ENCODE measurements around the gene PTPA. TPM values are rescaled to one million over a fixed set of nuclear protein-coding genes. Genes with fewer than 3 reads are reported as not detected.
"Not testable (repeated sequence)": the region's sequence is repeated elsewhere in the genome, so short reads cannot be mapped to it uniquely, and the experiment has no call there.

Gene PTPA
- total and polyA plus RNA-seq, 2 of the 4 experiments (the other 2 are of a cell fraction): 124 to 149 TPM

DNA sequence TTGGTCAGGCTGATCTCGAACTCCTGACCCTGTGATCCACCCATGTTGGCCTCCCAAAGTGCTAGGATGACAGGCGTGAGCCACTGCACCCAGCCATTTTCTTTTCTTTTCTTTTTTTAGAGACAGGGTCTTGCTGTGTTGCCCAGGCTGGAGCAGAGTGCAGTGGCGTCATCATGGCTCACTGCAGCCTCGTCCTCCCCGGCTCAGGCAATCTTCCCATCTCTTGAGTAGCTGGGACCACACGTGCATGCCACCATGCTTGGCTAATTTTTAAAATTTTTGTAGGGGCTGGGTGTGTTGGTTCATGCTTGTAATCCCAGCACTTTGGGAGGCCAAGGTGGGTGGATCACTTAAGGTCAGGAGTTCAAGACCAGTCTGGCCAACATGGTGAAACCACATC, 85.8 kb downstream of the PTPA start:
- H4K91ac ChIP-seq (ENCODE audit: insufficient read depth, low read depth, low read length); H4K5ac ChIP-seq (ENCODE audit: low read depth, low read length); BruUV-seq (replicated peaks); ATAC-seq (ENCODE audit: low read depth); H4K8ac ChIP-seq (ENCODE audit: low read depth in 2 of 2, low read length in 2 of 2); H3K27ac ChIP-seq (ENCODE audit: insufficient read depth, low read length); H3K4me3 ChIP-seq (ENCODE audit: insufficient read depth, low read depth, low read length); H3K23ac ChIP-seq (ENCODE audit: low read depth, low read length); H3K9me1 ChIP-seq (ENCODE audit: insufficient read depth, low read length); CTCF ChIA-PET; POLR2A ChIA-PET (ENCODE audit: unreplicated experiment); H2BK20ac ChIP-seq (ENCODE audit: low read depth, low read length); H2BK120ac ChIP-seq (ENCODE audit: low read depth, low read length); H2AK9ac ChIP-seq (replicated peaks; ENCODE audit: low read depth, low read length, poor library complexity); dilution Hi-C loops (cut with HindIII; ENCODE audit: low sequenced_read_pairs, unreplicated experiment); DNase-seq; H3K4me2 ChIP-seq (ENCODE audit: low read depth, low read length); H3K14ac ChIP-seq (replicated peaks; ENCODE audit: low read depth, low read length); H3K56ac ChIP-seq (ENCODE audit: extremely low read depth, insufficient read depth, low read length); H2BK15ac ChIP-seq (ENCODE audit: low read depth, low read length); H3K4ac ChIP-seq (ENCODE audit: low read depth, low read length); H3K79me1 ChIP-seq (ENCODE audit: low read depth in 1 of 2, low read length in 2 of 2); intact Hi-C loops (cut with micrococcal nuclease); H3K9ac ChIP-seq (ENCODE audit: low read depth, low read length); H2AFZ ChIP-seq (replicated peaks; ENCODE audit: low read length, poor library complexity); H2BK5ac ChIP-seq (ENCODE audit: low read depth, low read length, poor library complexity, severe bottlenecking); H2AK5ac ChIP-seq (ENCODE audit: low read depth, low read length); H3K4me1 ChIP-seq (ENCODE audit: control insufficient read depth, insufficient read depth, low read length); H3K36me3 ChIP-seq (ENCODE audit: control insufficient read depth, insufficient read depth, low read length); H3K9me3 ChIP-seq (ENCODE audit: control insufficient read depth, insufficient read depth, low read length); in situ Hi-C loops (cut with MboI; ENCODE audit: low sequenced_read_pairs); H3K18ac ChIP-seq (ENCODE audit: low read depth, low read length); H4K20me1 ChIP-seq (ENCODE audit: insufficient read depth, low read length): not testable (repeated sequence)
- 60% methylated on average over 1 of the region's 6 CpGs; no CpG with 5 or more reads in 1 of the 2 experiments for WGBS, 2 experiments (ENCODE audit: extremely low coverage in 2 of 2, insufficient read length in 1 of 2)
- peaks cover 12% of the 10 kb centered on the region for H3K27me3 ChIP-seq (ENCODE audit: control insufficient read depth, insufficient read depth, low read length)

Data from IMR-90 (cell line).